GM18502 (cell line): ENCODE measurements around the gene OTULIN.

Experiments
- ATAC-seq: cut with Tn5 transposase; IDR thresholded peaks from one replicate; pipeline ENCODE4 v1.9.1; 2021; ENCODE audit warnings: mild to moderate bottlenecking; ENCODE audit not compliant: unreplicated experiment, poor library complexity

The OTULIN gene

GRCh38 chr5:14695152-14695551 is 30.6 kb downstream of the OTULIN start:
- ATAC-seq, result no peak

- ATAC-seq, result no peak
Measured at GRCh38 chr5:14696057-14696456, 31.5 kb downstream of the OTULIN start.

GRCh38 chr5:14696851-14697250 is 32.3 kb downstream of the OTULIN start:
- ATAC-seq, result no peak

- ATAC-seq, result no peak
Measured at GRCh38 chr5:14698495-14698894, 34.0 kb downstream of the OTULIN start.

- no peak for ATAC-seq
Measured at GRCh38 chr5:14699159-14699558, 34.6 kb downstream of the OTULIN start.

- ATAC-seq, result no peak
Measured at GRCh38 chr5:14699807-14700400, 35.4 kb downstream of the OTULIN start.

GRCh38 chr5:14700478-14701436 is 36.2 kb downstream of the OTULIN start:
- ATAC-seq, result no peak

GRCh38 chr5:14701556-14701955 is 37.0 kb downstream of the OTULIN start:
- ATAC-seq, result no peak

- ATAC-seq, result no peak
Measured at GRCh38 chr5:14702238-14702839, 37.8 kb downstream of the OTULIN start.

- ATAC-seq, result no peak
Measured at GRCh38 chr5:14705556-14705955, 41.0 kb downstream of the OTULIN start.

- ATAC-seq, result no peak
Measured at GRCh38 chr5:14706615-14707021, 42.1 kb downstream of the OTULIN start.

- ATAC-seq, result no peak
Measured at GRCh38 chr5:14707811-14708390, 43.4 kb downstream of the OTULIN start.

GRCh38 chr5:14708551-14708950 is 44.0 kb downstream of the OTULIN start:
- no peak for ATAC-seq

GRCh38 chr5:14710313-14710994 is 45.9 kb downstream of the OTULIN start:
- ATAC-seq, result no peak

- no peak for ATAC-seq
Measured at GRCh38 chr5:14712131-14712530, 47.6 kb downstream of the OTULIN start.

- ATAC-seq, result no peak
Measured at GRCh38 chr5:14712666-14713065, 48.1 kb downstream of the OTULIN start.

- no peak for ATAC-seq
Measured at GRCh38 chr5:14713476-14714390, 49.2 kb downstream of the OTULIN start.

GRCh38 chr5:14714706-14715105 is 50.2 kb downstream of the OTULIN start:
- no peak for ATAC-seq

GRCh38 chr5:14715481-14715880 is 51.0 kb downstream of the OTULIN start:
- no peak for ATAC-seq
